GM21367 (cell line): ENCODE results near the gene ELK3.
A peak's percentile ranks its signal among the peaks of the same experiment; 100 is the strongest.

Experiments used
- ATAC-seq: cut with Tn5 transposase; IDR thresholded peaks from one replicate; pipeline ENCODE4 v1.9.1; 2021; ENCODE audit not compliant: unreplicated experiment

ELK3 gene

DNA sequence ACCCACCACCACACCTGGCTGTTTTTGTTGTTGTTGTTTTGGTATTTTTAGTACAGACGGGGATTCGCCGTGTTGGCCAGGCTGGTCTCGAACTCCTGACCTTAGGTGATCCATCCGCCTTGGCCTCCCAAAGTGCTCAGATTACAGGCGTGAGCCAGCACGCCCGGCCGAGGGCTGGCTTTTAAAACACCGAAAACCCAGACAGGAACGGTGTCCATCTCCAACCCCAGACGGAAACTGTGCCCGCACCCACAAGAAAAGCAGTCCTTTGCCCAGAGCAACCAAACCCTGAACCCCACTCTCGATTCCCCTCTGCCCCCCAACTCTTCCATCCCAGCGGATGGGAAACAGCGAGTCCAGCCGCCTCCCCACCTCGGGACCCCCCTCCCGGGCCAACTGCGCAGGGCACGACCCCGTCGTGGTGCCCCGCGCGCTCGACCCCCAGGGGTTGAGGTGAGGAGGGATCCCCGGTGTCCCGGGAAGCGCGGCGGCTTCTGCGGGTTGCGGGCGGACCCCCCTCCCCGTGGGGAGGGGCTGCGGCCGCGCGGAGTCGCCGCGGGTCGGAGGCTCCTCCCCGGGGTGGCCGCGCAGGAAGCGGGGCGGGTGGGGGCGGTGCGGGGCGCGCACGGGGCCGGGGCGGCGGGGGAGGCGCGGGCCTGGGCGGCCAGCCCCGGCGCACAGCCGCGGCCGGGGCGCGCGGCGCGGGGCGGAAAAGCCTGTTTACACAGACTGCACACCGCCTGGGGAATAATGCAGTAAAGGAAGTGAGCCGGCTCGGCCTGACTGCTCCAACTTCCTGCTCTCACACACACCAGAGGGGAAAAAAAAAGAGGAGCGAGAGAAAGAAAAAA, at the start of gene ELK3:
TSS of gene ELK3 (plus strand) at position 651 of the 851 bp plus-strand sequence.
- ATAC-seq = peak; percentile 35

DNA sequence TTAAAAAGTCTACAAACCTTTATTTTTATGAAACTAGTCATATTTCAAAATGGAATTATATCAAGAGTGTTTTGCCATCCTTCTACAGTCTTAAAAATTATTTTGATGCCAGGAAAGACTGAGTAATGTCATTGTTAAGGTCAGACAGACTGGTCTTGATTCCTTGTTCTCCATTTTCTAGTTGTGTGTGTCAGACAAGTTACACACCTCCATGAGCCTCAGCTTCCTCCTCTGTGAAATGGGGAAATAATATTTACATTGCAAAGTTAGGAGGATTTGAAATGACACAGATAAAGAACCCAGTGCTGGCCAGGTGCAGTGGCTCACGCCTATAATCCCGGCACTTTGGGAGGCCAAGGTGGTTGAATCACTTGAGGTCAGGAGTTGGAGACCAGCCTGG, 47.4 kb upstream of the ELK3 start:
- no peak for ATAC-seq

DNA sequence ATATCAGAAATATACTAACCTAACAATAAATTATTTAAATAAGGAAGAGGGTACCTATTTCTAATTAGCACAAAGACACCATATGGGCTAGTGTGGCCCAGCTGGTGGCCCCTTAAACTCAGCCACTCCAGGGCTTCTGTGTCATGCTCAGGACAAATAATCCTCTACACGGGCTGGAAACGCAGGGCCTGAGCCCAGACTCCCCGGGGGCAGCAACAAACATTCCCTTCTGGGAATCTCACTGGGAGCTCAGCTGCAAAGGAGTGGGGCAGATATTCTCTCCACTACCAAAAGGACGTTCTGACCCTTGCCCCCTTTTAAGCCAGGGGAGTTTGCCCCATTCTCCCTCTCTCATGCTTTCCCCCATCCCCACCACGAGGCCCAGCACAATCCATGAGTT, 43.7 kb upstream of the ELK3 start:
- ATAC-seq = no peak

DNA sequence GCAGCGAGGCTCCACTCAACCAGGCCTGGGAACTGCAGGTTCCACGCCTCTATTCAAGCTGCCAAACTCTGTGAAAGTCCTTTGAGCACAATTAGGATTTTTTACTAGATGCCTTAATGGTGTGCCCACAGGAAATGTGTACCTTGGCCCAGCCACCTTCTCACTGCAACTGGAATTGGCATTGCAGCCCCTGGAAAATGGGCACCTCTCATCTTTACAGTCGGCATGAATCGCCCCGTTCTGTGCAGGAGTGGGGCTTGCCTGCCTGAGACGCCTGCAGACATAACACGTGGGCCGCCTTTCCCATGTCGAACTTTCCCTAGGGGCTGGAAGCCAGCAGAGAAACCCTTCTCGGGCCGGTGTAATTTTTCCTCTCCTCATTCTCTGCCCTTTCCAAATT, 42.0 kb upstream of the ELK3 start:
- ATAC-seq = no peak

DNA sequence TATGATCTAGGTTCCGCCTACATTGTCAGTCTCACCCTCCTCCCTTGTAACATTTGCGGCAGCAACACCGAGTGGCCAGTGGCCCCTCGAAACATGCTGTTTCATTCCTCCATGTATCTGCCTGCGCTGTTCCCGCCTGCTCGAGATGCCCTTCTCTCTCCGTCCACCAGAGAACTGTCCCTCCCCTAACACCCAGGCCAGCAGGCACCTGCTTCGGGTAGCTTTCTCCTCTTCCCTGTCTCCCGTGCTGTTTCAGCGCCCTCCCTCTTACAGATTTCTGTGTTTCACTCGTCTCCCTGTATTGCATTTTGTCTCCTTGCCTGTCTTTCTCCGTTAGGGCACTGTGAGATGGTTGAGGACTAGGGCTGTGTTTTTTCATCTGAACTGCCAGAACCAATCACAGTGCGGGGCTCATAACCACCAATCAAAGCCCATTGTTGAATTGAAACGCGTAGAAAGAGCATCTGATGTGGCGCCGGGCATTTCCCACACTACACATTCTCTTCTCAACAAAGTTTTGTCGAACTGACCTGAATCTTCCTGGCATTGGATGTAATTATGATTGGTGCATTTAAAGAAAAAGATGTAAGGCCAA, 40.9 kb upstream of the ELK3 start:
- ATAC-seq = no peak

DNA sequence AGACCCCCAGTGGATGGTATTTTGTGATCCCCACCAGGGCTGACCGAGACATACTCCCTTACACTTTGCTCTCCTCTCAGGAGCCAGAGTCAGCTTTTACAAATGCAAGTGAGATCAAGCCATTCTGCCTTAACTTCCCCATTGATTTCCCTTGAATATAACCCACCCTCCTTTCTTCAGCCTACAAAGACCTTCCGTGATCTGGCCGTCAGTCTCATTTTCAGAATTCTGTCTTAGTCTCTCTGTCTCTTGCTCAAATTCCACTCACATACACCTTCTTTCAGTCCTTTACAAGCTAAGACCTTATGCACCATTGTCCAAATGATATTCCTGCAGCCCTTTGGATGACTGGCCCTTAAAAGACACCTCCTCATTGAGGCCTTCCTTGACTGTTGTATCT, 39.0 kb upstream of the ELK3 start:
- ATAC-seq = no peak

DNA sequence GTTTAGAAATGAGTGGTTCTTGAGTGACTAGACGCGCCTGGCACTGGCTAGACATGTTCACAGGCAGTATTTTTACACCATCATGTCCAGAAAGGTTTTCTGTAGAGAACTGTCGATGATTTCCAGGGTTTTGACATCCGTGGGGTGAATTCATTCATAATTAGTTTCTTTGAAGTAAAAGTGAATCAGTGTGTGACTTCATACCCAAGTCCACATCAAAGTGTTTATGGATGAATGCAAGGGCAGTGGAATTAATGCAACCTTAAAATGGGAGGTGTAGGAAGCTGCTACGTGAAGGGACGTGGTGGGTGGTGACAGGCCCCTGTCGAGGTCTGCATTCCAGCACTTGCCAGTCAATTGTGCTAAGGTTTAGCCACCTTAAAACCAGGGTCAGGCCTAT, 38.4 kb upstream of the ELK3 start:
- no peak for ATAC-seq

DNA sequence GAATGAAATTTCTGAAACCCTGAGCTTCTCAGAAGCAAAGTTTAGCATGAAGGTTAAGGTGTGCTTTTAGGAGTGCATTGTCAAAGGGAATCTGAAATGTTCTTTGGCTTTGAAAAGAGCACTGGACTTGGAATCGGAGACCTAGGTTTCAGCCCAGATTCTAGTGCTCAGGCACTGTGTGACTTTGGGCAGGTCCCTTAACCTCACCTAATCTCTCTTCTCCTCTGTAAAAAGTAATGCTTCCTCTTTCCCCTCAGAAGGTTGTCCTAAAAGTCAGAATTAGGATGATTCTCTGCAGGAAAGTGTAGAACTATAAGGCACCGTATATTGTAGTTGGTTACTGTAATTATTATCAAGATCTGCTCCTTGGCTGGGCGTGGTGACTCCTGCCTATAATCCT, 38.0 kb upstream of the ELK3 start:
- ATAC-seq = no peak

DNA sequence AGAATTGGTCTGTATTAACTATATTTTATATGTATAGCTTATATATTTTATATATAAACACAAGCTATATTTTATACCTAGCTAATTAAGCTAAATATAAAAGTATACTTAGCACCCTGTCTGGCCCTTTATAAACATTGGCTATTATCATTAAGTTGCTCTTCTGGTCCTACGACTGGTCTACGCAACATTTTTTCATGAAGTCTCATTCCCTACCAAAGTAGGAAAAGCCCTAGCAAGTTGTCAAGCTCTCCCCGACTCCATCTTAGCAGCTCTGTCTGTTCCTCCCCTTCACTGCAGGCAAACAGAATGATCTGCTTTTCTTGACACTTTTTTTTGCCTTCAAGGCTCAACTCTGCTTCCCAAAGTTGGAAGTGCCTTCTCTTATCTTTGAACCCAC, 36.7 kb upstream of the ELK3 start:
- no peak for ATAC-seq

DNA sequence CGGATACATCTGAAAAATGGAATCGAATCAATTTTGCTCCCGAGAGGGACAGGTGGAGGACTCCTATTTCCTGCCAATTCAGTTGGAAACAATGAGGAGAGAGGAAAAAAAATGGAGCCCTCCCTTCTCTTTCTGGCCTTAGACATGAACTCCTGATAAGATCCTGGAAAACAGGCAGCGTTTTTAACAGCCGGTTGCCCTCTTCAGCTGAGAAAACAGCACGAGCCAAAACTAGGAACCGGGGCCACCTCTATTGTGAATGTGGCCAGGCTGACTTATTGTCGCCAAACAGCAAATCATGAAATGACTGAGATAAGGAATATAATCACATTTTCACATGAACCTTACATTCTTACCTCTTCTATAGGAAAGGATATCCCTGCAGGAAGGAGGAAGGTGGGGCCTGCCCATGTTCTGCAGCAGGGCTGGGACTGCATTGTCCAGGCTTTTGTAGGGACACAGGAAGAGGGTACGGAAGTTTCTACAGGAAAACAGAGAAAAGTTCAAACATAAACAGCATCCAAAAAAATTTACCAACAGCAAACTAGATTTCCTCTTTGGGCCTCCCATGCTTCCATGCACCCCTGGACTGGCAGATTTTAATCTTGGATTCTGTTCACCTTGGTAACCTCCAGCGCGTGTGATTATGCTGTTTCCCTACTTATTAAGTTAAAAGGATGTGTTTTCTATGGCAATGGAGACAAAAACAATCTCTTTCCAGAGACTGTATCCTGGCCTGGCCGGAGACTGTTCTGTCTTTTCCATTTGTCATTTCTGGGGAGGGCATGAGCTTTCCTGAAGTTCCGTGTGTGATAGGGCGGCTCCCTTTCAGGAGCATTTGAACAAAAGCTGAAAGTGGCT, 29.0 kb upstream of the ELK3 start:
- ATAC-seq = no peak

DNA sequence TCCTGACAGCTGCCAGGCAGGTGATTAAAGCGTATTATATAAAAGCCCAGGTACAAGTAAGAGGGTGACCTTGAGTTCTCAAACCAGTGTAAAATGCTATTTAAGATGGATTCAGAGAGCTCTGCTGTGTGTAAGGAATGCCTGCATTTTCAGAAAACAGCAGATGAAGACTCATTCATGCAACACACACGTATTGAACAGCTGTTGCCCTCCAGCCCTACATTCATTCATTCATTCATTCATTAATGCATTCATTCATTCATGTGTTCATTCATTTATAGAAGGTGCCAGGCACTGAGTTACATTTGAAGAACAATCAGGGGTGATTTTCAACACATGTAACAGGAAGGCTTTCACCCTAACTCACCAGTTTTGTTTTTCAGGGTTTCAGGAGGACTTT, 27.4 kb upstream of the ELK3 start:
- no peak for ATAC-seq

DNA sequence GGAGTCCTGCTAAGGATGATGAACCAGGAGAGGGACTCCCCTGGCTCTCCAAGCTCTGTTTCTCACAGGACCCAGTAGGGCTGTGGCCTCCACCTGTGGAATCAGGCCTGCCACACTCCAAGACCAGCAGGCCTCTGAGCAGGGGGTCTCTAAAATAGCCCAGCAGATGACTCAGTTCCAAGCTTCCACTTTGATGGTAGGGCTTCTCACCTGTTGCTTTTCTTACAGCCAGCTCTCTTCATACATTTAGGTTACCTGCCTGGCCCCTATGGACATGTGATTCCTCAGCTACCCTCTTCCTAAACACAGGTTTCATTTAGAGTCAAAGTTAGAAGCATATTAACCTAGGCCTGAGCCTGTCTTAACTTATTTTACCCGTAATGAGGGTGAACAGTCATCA, 26.7 kb upstream of the ELK3 start:
- no peak for ATAC-seq

DNA sequence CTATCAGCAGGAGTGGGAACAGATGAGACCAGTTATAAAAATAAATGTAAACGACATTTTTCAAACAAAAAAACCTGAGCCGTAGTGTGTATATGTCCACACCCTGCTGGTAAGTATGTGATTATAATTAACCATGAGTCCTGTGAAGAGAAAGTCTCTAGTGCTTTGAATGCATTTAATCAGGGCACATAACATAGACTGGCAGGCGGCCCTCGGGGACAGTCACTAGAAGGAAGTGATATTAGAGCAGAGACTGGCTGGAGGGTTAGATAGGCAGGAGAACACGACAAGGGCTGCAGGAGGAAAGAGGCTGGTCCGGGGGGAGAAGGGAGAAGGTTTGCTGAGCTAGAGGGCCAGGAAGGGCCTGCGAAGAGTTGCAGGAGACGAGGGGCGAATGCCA, 23.8 kb upstream of the ELK3 start:
- ATAC-seq = no peak

DNA sequence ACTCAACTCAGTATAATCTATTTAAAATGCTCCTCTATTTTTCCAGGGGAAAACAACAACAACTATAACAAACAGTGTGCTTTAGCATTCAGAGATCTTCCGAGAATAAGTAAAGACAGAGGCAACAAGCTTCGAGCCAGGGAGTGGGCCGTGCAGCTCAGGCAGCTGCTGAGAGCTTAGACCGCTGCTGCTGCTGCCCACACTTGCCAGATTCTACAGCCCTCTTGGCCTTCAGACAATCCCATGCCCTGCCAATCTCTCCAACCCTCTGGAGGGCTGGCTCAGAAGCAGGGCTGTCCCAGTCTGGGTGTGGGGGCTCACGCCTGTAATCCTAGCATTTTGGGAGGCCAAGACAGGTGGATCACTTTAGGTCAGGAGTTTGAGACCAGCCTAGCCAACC, 23.4 kb upstream of the ELK3 start:
- ATAC-seq = no peak

DNA sequence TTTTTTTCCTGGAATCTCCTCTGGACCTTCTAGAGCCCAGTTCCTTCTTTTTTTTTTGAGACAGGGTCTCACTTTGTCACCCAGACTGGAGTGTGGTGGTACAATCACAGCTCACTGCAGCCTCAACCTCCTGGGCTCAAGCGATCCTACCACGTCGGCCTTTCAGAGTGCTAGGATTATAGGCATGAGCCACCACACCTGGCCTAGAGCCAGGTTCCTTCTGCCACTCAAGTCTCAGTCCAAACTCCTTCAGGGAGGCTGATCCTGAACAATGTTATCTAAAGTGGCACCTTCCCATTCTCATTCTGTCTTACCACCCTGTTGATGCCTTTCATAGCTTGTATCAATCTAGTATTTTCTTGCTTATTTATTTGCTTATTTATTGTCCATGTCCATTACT, 22.3 kb upstream of the ELK3 start:
- no peak for ATAC-seq

DNA sequence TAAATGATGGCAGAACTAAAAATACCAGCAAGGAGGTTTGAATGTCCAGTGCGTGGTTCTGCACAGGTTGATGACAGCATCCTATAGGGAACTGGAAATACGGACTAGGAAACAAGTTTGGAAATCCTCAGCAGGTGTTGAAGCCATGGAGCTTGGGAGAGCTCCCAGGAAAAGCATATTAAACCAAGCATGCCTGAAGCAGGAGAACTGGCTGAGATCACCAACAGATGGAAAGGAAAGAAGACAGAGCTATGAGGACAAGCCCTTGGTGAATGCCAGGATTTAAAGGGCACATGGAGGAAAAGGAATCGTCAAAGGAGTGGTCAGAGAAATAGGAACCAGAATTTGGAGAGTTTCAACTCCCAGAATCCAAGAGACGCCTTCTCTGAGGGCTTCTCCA, 21.2 kb upstream of the ELK3 start:
- ATAC-seq = no peak

DNA sequence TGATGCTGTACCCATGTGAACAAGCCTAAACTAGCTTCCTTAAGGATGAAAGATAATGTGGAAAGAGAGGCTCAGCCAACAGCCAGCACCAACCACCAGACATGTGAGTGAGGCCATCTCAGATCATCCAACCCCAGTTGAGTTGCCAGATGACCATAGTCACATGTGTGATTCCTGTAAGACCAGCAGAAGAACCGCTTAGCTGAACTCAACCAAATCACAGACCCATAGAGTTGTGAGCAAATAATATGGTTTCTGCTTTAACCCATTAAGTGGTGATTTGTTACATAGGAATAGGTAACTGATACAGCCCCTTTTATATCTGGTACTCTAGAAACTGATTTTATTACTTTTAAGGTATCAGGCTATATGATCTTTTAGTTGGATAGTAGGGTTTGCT, 17.6 kb upstream of the ELK3 start:
- no peak for ATAC-seq

DNA sequence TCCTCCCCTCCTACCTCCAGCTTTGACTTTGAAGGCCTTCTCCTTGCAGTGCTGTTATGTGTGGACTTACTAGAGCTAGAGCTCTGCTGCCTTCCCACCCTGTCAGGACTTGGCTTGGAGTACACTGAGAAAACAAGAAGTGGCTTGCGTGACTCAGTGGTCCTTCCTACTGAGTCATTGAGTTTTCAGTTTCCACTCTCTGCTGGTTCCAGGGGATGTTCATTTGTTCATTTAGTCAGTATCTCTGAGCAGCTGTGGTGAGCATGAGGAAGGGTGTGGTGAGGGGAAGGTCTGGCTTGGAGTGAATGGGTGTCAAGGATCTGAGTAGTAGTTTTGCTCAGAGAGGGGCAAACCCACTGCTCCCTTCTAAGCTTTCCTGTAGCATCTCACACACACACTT, 17.2 kb upstream of the ELK3 start:
- no peak for ATAC-seq

DNA sequence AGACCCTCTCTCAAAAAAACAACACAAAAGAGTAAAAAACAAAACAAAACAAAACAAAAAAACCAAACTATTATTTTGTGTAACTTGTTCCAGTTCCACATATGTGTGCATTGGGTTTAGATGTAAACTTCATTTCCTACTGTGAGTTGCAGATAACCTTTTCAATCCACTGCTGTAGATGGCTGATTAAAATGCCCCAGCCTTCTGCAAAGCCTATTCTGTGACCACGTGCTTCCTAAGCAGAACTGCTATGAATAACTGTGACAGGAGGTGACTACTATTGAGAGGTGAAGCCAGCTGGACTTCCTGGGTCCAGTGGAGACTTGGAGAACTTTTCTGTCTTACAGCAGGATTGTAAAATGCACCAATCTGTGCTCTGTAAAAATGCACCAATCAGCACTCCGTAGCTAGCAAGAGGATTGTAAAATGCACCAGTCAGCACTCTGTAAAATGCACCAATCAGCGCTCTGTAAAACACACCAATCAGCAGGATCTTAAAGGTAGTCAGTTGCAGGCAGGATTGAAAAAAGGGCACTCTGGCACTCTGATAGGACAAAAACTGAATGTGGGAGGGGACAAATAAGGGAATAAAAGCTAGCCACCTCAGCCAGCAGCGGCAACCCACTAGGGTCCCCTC, 10.3 kb upstream of the ELK3 start:
- no peak for ATAC-seq

DNA sequence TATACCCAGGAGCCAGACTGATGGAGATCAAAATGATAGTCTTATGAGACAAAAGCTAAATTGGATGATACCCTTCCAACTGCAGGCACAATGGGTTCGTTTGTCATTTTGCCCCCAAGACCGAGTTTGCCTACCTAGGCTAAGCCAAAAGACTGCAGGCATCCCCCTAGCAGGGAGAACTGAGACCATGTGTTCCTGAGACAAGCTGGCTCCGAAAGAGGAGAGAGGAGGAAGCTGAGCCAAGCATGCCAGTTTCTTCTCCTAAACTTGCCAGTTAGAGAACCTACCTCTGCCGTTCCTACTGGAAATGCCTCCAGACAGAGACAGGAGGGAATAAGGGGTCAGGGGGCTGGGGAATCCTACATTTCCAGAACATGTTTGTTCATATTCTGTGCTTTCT, 8.3 kb upstream of the ELK3 start:
- ATAC-seq = no peak

DNA sequence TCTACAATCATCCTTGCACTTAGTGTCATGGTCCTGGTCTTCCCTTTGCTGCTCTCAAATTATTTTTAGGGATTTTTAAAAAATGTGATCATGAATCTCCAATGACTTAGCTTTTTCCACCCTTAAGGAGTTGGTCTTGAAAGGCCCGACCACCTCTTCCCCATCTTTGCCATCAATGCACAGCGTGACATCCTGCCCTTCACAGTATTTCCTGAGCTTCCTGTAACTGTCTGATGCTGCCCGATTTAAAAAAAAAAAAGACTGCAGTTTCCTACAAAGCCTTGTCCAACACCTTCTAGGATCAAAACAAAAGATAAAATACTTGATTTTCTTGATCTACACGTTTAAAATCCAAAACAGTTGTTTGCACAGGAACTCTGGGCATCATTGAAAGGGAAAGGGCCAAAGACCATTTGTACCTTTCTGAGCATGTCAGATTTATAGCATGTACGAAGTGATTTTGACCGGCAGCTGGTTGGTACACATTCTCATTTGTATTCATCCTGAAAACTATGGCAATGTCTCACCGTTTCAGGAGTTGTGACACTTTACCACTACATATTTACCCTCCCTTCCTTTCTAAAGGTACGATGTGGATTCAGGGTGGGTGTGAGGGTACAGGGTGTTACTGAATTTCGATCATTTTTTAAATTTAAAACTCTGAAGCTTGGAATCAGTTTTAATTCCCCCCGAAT, 7.4 kb upstream of the ELK3 start:
- ATAC-seq = no peak
